ENCODE measurements around the gene MEN1. TPM values are rescaled to one million over a fixed set of nuclear protein-coding genes. Genes with fewer than 3 reads are reported as not detected.

Gene MEN1
- total RNA-seq, 3 donors from 2014 or later: 11.4 to 19.0 (median 14.8) TPM

DNA sequence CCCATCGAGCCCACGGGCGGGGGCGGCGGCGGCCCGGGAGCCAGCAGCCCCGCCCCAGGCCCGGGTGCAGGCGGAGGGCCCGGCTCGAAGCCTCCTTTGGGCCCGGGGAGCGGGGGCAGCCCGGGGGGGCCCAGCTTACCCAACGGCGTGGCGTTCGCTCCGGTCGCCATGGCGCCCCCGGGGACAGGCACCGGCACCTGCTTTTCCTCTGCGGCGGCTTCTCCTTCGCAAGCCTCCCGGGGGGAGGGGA, 32.2 kb downstream of the MEN1 start:
- no peak for TF ChIP-seq POLR2AphosphoS5 (IDR thresholded peaks at IDR 0.05)
- TF ChIP-seq POLR2A (IDR thresholded peaks at IDR 0.05): no peak
- TF ChIP-seq, protein P1, sequence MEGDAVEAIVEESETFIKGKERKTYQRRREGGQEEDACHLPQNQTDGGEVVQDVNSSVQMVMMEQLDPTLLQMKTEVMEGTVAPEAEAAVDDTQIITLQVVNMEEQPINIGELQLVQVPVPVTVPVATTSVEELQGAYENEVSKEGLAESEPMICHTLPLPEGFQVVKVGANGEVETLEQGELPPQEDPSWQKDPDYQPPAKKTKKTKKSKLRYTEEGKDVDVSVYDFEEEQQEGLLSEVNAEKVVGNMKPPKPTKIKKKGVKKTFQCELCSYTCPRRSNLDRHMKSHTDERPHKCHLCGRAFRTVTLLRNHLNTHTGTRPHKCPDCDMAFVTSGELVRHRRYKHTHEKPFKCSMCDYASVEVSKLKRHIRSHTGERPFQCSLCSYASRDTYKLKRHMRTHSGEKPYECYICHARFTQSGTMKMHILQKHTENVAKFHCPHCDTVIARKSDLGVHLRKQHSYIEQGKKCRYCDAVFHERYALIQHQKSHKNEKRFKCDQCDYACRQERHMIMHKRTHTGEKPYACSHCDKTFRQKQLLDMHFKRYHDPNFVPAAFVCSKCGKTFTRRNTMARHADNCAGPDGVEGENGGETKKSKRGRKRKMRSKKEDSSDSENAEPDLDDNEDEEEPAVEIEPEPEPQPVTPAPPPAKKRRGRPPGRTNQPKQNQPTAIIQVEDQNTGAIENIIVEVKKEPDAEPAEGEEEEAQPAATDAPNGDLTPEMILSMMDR (IDR thresholded peaks at IDR 0.05): no peak
- Histone ChIP-seq H3K27me3 (no peaks in the 10 kb centered on the region), H3K27ac (peak overlapping the region; percentile 99 to 100), H3K4me3 (peak overlapping the region; percentile 97 to 100 (median 98)), H3K36me3 (peaks cover 8% of the 10 kb centered on the region), H3K9me3 (no peaks in the 10 kb centered on the region), H3K4me1 (peaks cover 3 to 29% of the 10 kb centered on the region in 2 donors)
- intact Hi-C loops (cut with DNase I; ENCODE audit: low total_unique reads): loop anchor here (5.0 kb wide), 1 partner anchor 764 kb away; no protein-coding TSS in a partner anchor
- DNase-seq (ENCODE audit: low spot score in 2 of 2): no peak

DNA sequence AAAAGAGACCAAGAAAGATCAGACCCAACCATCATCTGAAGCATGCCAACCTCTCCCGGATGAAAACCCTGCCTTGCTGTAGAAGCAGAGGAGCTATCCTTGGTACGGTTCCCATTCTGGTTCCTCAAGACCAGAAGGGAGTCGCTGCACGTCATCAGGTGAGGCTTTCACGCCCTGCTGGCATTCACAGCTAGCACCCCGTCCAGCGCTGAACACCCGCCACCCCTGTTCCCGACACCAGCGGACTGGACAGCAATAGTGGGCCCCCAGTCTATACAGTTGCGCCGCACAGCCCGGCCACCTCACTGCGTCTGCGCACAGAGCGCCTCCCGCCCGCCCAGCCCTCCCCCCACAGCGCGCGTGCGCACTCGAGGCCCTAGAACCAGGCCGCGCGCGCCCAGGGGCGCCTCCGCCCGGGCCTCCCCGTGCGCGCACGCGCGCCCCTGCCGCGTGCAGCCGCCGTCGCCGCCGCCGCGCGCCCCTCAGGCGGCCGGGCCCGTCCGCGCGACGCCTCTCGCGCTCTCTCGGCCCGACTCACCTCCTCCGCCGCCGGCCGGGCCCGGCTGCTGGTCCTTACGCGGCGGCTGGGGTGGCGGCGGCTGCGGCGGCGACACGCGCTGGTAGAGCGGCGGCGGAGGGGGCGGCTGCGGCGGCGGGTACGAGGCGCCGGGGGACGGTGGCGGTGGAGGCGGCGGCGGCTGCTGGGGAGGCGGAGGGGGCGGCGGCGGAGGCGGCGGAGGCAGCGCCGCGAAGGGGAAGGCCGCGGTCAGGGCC, 32.7 kb downstream of the MEN1 start:
- Histone ChIP-seq H3K9me3 (no peaks in the 10 kb centered on the region), H3K4me3 (peak overlapping the region; percentile 97 to 100 (median 98)), H3K27ac (peak overlapping the region; percentile 99 to 100), H3K36me3 (peaks cover 8% of the 10 kb centered on the region), H3K4me1 (peaks cover 3 to 29% of the 10 kb centered on the region in 2 donors), H3K27me3 (no peaks in the 10 kb centered on the region)
- no peak for TF ChIP-seq POLR2A (IDR thresholded peaks at IDR 0.05)
- peak in 1 of 3 donors; percentile 44 for TF ChIP-seq POLR2AphosphoS5 (IDR thresholded peaks at IDR 0.05)
- TF ChIP-seq, protein P1 (IDR thresholded peaks at IDR 0.05): no peak
- intact Hi-C loops (cut with DNase I; ENCODE audit: low total_unique reads): loop anchor here (5.0 kb wide), 1 partner anchor 765 kb away; no protein-coding TSS in a partner anchor
- DNase-seq (ENCODE audit: low spot score in 2 of 2): peak; percentile 66 to 79

DNA sequence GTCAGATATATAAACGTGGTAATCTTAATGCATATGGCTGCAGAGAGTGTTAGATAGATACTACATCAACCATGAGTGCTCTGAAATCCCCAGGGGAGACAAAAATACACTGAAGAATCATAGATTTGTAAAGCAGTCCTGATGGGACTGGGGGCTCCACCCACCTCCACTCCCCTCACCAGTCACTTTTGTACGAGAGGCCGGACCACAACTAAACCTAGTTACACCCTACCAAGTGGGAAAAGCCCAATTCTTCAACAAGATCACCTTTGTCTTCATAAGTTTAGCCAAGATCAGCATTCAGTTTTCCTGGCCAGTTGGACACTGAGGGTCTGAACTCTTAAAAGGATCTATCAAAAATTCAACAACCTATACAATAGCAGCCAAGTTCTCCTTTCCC, 33.5 kb downstream of the MEN1 start:
- H3K4me3 ChIP-seq: peak overlapping the region; percentile 97 to 100 (median 98)
- DNase-seq (ENCODE audit: low spot score in 2 of 2): no peak
- peaks cover 3 to 29% of the 10 kb centered on the region in 2 donors for H3K4me1 ChIP-seq
- TF ChIP-seq POLR2A (IDR thresholded peaks at IDR 0.05): no peak
- H3K36me3 ChIP-seq: peaks cover 8% of the 10 kb centered on the region
- no peaks in the 10 kb centered on the region for H3K9me3 ChIP-seq
- no peaks in the 10 kb centered on the region for H3K27me3 ChIP-seq
- peak overlapping the region; percentile 20 to 99 for H3K27ac ChIP-seq
- intact Hi-C loops (cut with DNase I; ENCODE audit: low total_unique reads): loop anchor here (5.0 kb wide), 1 partner anchor 765 kb away; no protein-coding TSS in a partner anchor

DNA sequence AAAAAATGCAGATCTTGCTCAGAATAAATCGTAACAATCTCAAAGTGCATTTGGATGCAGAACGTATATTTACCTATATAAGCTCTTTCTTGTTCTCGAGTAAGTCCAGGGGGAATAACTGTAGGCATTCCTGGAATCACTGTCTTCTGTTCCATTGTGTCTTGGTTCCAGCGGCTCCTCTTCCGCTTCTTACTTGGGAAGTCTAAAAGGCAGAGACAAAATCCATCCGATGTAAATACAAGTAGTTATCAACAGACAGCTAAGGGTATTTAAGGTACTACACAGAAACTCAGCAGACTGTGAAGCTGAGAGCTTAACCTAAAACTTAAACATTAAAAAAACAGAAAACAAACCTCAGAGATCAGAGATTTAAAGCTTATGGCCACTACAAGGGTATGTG, 33.9 kb downstream of the MEN1 start:
- Histone ChIP-seq H3K27me3 (no peaks in the 10 kb centered on the region), H3K36me3 (peaks cover 8% of the 10 kb centered on the region), H3K27ac (peak overlapping the region in 1 of 2 donors; percentile 99), H3K4me3 (peak overlapping the region; percentile 97 to 100 (median 98)), H3K9me3 (no peaks in the 10 kb centered on the region), H3K4me1 (peaks cover 3 to 29% of the 10 kb centered on the region in 2 donors)
- TF ChIP-seq POLR2A (IDR thresholded peaks at IDR 0.05) (no peak), POLR2AphosphoS5 (IDR thresholded peaks at IDR 0.05) (no peak)
- TF ChIP-seq, protein P1 (IDR thresholded peaks at IDR 0.05): no peak
- DNase-seq (ENCODE audit: low spot score in 2 of 2): no peak
- intact Hi-C loops (cut with DNase I; ENCODE audit: low total_unique reads): loop anchor here (5.0 kb wide), 1 partner anchor 766 kb away; no protein-coding TSS in a partner anchor

DNA sequence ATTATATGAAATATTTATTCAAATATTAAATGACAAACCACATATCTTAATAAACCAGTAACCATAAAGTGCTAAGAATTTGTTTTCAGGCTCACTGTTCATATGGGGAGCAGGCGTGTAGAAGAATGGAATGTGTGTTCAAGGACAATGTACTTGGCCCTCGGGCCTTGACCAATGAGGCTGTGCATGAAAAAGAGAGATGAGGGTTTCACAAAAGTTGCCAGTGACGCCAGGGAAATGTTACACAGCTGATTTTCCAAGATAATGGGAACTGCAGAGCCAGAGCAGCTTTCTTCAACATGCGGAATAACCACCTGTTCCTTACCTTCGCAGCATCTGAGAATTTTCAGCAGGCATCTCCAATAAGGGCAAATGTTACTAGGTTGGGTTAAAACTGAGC, 36.2 kb downstream of the MEN1 start:
- peaks cover 20% of the 10 kb centered on the region for H3K36me3 ChIP-seq
- no peak overlapping the region for H3K4me3 ChIP-seq
- H3K4me1 ChIP-seq: peaks cover 3 to 29% of the 10 kb centered on the region in 2 donors
- intact Hi-C loops (cut with DNase I; ENCODE audit: low total_unique reads): no loop called here
- no peak overlapping the region for H3K27ac ChIP-seq
- no peak for DNase-seq (ENCODE audit: low spot score in 2 of 2)
- no peaks in the 10 kb centered on the region for H3K9me3 ChIP-seq
- no peaks in the 10 kb centered on the region for H3K27me3 ChIP-seq
- TF ChIP-seq, protein P1 (IDR thresholded peaks at IDR 0.05): no peak
- no peak for TF ChIP-seq POLR2A (IDR thresholded peaks at IDR 0.05)
- TF ChIP-seq POLR2AphosphoS5 (IDR thresholded peaks at IDR 0.05): no peak
